Left lung (tissue), 10 donors: ENCODE data around the gene F13A1. TPM values are rescaled to one million over a fixed set of nuclear protein-coding genes. Genes with fewer than 3 reads are reported as not detected.

ENCODE experiments used
- ATAC-seq: fragments of 200-7000 bp; cut with Tn5 transposase; one replicate; pipeline ENCODE4 v1.9.1; 2020; ENCODE audit warnings: moderate library complexity
- DNase-seq, 4 donors: peaks; one replicate each; pipeline ENCODE4 v3.0.0-alpha.2; 2013 to 2020
- H3K27ac ChIP-seq, 2 donors: fragments of 200-600 bp; sonication (generic) in 1 of 2; one replicate each; pipeline versions ENCODE4 v1.5.0 to v1.8.0; 2020 to 2021
- H3K27me3 ChIP-seq, 2 donors: fragments of 200-600 bp; sonication (generic) in 1 of 2; one replicate each; pipeline versions ENCODE4 v1.5.0 to v1.8.0; 2020 to 2021
- H3K36me3 ChIP-seq, 2 donors: fragments of 200-600 bp; sonication (generic) in 1 of 2; one replicate each; pipeline versions ENCODE4 v1.5.0 to v1.8.0; 2020 to 2021
- H3K4me1 ChIP-seq, 2 donors: fragments of 200-600 bp; one replicate each; pipeline ENCODE4 v1.8.0; 2021
- H3K4me3 ChIP-seq, 2 donors: fragments of 200-600 bp; sonication (generic) in 1 of 2; one replicate each; pipeline versions ENCODE4 v1.5.0 to v1.8.0; 2020 to 2021; ENCODE audit warnings: mild to moderate bottlenecking in 1 of 2
- H3K9me3 ChIP-seq, 2 donors: fragments of 200-600 bp; sonication (generic) in 1 of 2; one replicate each; pipeline versions ENCODE4 v1.5.0 to v1.8.0; 2020 to 2021
- intact Hi-C, 2 donors: fragments of 100-400 bp; cut with DNase I; formaldehyde crosslinking; loops; one replicate each; pipeline versions ENCODE4 v1.11.2 to v1.14.2; 2022
- polyA plus RNA-seq, 6 donors: library from polyadenylated mRNA; unstranded; fragments of 120-200 nt; gene quantifications; one replicate each; pipeline ENCODE4 v1.2.1, GENCODE V29; 2013; ENCODE audit not compliant: insufficient read length in 6 of 6
- total RNA-seq, 2 donors: library from RNA; stranded (reverse); fragmentation: NEBNext Ultra II Directional; extraction: Animal tissue kit (Norgen Biotek cat#: 25700); gene quantifications; one replicate each; pipeline ENCODE4 v1.2.1, GENCODE V29; 2021
- TF ChIP-seq, protein P1 (sequence below), 2 donors: fragments of 200-600 bp; sonication (generic) in 1 of 2; IDR thresholded peaks; one replicate each; pipeline versions ENCODE4 v1.5.0 to v1.8.0; 2021; ENCODE audit warnings: antibody characterized with exemption in 2 of 2
- donor health status: DM: no; HTN: yes; CAD: no.
- donor health status: DM: no; HTN: no; CAD: no.

The F13A1 gene
- total and polyA plus RNA-seq, 8 donors = 32.7 to 153 (median 50.7) TPM

DNA sequence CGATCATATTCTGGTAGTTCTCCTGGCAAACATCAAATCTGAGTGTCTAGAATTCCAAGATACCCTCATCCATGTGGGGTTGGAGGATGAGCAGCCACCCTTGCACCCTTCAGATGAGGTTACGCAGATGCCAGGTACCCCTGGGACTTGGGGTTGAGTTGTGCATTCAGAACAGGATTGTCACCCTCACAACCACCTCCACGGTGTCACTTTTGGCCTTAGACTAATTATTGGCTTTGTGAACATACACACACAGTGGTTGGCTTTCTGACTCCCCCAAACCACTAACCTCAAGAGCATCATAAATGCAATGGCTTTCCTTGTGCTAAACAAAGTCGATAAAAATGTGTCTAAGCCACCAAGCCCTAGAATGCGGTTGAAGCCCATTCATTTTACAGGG, 2.9 kb upstream of the F13A1 start:
- DNase-seq (no peak), ATAC-seq (no peak)
- Histone ChIP-seq H3K9me3 (no peaks in the 10 kb centered on the region), H3K4me3 (no peak overlapping the region), H3K36me3 (no peaks in the 10 kb centered on the region), H3K4me1 (peaks cover 0 to 16% of the 10 kb centered on the region in 2 donors), H3K27me3 (peaks cover 8 to 34% of the 10 kb centered on the region in 2 donors), H3K27ac (no peak overlapping the region)
- intact Hi-C loops = no loop called here
- TF ChIP-seq, protein P1, sequence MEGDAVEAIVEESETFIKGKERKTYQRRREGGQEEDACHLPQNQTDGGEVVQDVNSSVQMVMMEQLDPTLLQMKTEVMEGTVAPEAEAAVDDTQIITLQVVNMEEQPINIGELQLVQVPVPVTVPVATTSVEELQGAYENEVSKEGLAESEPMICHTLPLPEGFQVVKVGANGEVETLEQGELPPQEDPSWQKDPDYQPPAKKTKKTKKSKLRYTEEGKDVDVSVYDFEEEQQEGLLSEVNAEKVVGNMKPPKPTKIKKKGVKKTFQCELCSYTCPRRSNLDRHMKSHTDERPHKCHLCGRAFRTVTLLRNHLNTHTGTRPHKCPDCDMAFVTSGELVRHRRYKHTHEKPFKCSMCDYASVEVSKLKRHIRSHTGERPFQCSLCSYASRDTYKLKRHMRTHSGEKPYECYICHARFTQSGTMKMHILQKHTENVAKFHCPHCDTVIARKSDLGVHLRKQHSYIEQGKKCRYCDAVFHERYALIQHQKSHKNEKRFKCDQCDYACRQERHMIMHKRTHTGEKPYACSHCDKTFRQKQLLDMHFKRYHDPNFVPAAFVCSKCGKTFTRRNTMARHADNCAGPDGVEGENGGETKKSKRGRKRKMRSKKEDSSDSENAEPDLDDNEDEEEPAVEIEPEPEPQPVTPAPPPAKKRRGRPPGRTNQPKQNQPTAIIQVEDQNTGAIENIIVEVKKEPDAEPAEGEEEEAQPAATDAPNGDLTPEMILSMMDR (IDR thresholded peaks at IDR 0.05) = no peak

DNA sequence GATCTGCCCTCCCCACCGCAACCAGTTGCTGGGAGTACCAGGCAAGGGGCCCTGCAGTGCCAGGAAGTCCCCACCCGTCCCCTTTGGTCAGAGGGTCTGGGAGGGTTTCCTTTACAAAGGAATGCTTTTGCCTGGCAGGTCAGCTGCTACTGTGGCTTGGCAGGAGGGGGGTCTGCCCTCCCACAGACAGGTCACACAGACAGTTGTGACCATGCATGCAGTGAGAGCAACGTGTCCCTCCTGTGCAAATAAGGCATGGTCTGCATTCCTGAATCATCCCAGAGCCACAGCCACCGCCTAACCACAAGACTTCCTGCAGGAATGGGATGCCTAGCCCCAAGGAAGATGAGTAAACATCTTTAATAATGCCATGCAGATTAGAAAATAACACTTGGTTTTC, 439 bp upstream of the F13A1 start:
- H3K27me3 ChIP-seq = peaks cover 8 to 48% of the 10 kb centered on the region in 2 donors
- no peak for ATAC-seq

DNA sequence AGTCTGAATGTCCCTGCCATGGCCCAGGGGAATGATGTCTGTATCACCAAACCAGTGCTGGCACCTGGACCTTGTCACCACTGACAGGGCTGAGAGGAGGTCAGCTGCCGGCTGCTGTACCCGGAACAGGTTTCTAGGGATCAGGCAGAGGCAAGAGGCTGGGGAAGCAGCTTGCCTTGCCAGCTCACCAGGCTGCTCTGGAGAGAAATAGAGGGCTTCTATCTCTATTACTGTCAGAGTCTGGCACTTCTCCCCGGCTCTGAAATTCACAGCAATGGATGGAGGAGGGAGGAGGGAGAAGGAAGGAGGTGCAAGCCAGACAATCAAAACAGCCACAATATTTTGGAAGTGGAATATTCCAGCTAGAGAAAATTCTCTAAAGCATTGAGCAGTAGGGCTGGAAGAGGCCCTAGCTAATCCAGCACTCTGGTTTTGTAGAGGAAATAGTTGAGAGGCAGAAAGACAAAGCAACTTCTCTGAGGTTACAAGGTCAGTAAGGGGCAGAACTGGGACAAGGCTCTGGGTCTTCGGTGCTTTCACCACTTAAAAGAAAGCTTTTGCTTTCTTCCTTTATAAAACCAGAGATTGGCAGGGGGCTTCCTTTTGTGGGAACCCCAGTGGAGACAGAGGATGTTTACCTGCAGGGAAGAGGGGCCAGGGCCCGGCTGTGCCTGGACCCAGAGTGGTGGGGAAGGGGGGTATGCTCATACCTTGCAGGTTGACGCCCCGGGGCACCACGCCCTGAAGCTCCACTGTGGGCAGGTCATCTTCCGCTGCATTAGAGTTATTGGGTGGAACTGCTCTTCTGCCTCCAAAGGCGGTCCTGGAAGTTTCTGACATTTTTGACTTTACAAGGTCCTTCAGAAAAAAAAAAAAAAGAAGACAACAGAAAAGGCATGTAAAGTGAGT, 2.4 kb downstream of the F13A1 start:
- TF ChIP-seq, protein P1 (IDR thresholded peaks at IDR 0.05) = no peak
- H3K27ac ChIP-seq = no peak overlapping the region
- no peaks in the 10 kb centered on the region for H3K9me3 ChIP-seq
- no peak for ATAC-seq
- H3K27me3 ChIP-seq = peaks cover 8 to 43% of the 10 kb centered on the region in 2 donors
- H3K36me3 ChIP-seq = no peaks in the 10 kb centered on the region
- no peak overlapping the region for H3K4me3 ChIP-seq
- intact Hi-C loops = no loop called here
- DNase-seq = peak in 1 of 4 donors; percentile 62
- H3K4me1 ChIP-seq = peaks cover 0 to 13% of the 10 kb centered on the region in 2 donors

More for the DNA sequence above, 439 bp upstream of the F13A1 start:
- Histone ChIP-seq H3K27ac (no peak overlapping the region), H3K9me3 (no peaks in the 10 kb centered on the region), H3K4me3 (no peak overlapping the region), H3K4me1 (peaks cover 0 to 13% of the 10 kb centered on the region in 2 donors), H3K36me3 (no peaks in the 10 kb centered on the region)
- intact Hi-C loops = no loop called here
- TF ChIP-seq, protein P1 (IDR thresholded peaks at IDR 0.05) = no peak
- DNase-seq = peak in 1 of 4 donors; percentile 29

DNA sequence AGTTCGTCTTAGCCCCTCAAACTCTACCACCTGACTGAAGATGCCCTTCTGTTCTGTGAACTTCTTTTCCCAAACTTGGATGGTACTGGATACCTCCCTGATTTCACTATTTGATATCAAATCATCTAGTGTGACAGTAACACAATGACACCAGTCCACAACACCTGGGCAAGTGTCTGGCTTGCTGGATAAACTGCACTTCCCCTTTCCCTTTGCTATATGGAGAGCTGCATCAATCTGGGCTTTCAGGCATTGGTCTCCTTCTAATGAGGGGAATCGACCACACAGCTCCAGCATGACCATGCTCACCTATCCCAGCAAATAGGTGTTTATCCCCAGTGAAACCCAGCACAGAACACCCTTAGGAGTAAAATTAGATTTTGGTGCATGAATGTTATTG, 3.1 kb downstream of the F13A1 start:
- TF ChIP-seq, protein P1 (IDR thresholded peaks at IDR 0.05) = no peak
- intact Hi-C loops = no loop called here
- peaks cover 8 to 43% of the 10 kb centered on the region in 2 donors for H3K27me3 ChIP-seq
- no peaks in the 10 kb centered on the region for H3K9me3 ChIP-seq
- peaks cover 0 to 13% of the 10 kb centered on the region in 2 donors for H3K4me1 ChIP-seq
- H3K4me3 ChIP-seq = no peak overlapping the region
- H3K27ac ChIP-seq = no peak overlapping the region
- DNase-seq (no peak), ATAC-seq (no peak)
- no peaks in the 10 kb centered on the region for H3K36me3 ChIP-seq

DNA sequence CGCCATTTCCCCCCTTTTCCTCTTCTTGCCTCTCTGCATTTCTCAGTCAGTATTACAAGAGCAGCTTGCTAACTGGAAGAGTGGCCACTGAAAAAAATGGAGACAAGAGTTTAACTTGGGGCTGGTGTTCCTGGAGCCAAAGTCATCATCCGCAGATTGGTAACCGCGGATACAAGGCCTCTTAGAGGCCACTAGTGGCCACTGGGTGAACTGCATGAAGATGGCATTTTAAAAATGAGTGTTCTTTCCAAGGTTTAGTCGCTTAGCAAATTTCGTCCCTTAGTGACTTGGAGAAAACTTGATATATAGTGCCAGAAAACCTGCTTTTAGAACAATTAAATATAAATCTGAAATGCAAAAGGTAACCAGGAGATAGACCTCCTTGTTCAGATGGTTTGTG, 4.8 kb downstream of the F13A1 start:
- Histone ChIP-seq H3K36me3 (no peaks in the 10 kb centered on the region), H3K4me1 (peaks cover 0 to 10% of the 10 kb centered on the region in 2 donors), H3K9me3 (no peaks in the 10 kb centered on the region), H3K4me3 (no peak overlapping the region), H3K27ac (no peak overlapping the region), H3K27me3 (peaks cover 5 to 32% of the 10 kb centered on the region in 2 donors)
- ATAC-seq (peak; percentile 79), DNase-seq (peak in 2 of 4 donors; percentile 30 to 44)
- intact Hi-C loops = no loop called here
- TF ChIP-seq, protein P1 (IDR thresholded peaks at IDR 0.05) = peak; percentile 78 to 83
